ENCODE measurements around the gene NNT.
"Not testable (repeated sequence)": the region's sequence is repeated elsewhere in the genome, so short reads cannot be mapped to it uniquely, and the experiment has no call there.

NNT gene

DNA sequence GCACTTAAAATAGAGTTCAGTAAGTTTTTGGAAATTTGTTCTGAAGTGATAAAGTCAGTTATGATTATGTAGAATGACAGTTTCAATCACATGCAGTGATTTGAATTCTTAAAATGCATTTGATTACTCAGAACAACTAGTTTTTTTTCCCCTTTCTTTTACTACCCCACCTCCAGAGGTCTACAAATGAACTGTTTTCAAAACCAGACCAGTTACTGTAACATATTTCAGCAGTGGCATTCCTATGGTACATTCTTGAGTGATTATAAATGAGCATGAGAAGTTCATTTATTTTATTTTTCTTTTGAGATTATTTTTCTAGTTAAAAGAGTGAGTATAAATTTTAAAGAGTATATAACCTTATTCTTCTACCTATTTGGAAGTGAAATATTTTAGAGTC, 71.6 kb downstream of the NNT start:
- DNase-seq: no peak

GRCh38 chr5:43675357-43675756, 72.4 kb downstream of the NNT start:
- no peak for DNase-seq

DNA sequence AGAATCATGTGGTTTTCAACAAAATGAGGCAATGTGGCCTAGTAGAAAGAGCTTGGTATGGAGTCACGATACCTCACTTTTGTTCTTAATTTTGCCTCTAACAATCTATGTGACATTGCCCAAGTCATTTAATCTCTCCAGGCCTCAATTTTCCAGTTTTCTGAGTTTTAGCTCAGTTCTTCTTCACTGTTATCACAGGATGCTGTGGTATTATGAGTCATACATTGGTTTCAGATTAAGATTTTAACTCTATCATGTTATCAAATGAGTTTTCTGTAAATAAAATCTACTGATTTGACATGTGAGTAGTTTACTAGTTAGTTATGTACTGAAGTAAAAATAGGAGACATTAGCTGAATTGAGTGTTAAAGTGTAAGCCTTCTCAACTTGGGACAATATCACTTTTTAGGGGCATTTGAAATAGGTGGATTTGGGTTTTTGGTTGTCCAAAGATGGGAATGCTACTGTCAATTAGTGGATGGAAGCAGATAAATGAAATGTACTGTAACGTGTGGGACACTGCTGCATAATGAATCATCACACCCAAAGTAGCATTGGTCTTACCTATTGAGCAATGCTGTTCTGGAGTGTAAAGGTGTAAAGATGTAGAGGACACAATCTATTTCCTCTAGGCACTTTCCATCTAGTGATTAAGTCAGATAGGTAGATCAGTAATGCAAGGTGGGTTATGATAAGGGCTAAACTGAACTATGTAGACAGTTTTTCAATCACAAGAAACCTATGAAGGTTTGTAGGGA, 73.3 kb downstream of the NNT start:
- DNase-seq: no peak

DNA sequence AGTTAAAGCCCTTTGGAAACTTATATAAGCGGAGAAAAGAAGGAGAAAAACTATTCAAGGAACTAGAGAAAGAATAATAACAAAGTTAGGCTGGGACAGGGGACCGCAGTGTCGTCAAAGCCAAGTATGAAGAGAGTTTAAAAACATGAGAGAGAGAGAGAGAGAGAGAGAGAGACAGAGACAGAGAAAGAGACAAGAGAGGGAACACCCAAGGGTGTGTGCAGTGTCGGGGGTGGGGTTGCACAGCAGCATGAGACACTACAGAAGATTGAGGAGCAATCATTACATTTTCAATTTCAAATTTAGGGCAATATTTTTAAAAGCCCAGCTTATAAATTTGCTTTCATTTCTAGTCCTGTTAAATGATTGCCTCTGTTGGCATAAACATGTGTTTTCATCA, 74.3 kb downstream of the NNT start:
- no peak for DNase-seq

DNA sequence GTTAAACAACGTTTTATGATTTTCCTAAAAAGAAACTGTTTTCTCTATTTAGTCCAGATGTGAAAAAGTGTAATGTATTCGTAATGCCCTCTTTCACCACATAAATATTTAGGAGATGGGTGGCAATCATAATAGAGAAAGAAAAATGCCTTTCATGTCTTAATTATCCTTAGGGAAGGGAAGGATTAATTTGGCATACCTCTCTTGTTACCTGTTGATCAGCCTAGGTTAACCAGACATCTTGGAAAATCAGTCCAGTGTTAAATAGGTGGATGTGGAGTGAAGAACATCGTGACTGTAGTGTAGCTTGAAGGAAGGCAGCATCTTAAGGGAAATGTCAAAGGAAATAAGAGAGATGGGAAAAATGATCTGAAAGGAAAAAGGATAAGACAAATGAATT, 76.2 kb downstream of the NNT start:
- no peak for DNase-seq

DNA sequence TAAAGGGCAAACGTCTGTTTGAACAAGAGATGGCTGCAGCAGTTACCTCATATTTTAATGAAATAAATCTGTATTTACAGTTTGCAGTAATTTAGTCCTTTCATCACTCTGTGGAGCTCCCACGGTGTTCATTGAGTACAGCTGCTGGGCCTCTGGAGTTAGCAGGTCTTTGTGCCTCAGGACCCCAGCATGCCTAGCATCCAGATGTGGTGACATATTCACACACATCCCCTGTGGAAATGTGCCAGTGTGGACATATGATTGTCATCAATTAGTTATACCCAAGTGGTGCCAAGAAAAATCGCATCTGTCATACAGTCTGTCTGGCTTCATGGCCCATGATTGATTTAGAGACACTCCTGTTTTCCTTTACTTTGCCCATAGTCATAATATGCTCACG, 77.3 kb downstream of the NNT start:
- no peak for DNase-seq

- no peak for DNase-seq
Observed at GRCh38 chr5:43683884-43684471, 81.0 kb downstream of the NNT start.

DNA sequence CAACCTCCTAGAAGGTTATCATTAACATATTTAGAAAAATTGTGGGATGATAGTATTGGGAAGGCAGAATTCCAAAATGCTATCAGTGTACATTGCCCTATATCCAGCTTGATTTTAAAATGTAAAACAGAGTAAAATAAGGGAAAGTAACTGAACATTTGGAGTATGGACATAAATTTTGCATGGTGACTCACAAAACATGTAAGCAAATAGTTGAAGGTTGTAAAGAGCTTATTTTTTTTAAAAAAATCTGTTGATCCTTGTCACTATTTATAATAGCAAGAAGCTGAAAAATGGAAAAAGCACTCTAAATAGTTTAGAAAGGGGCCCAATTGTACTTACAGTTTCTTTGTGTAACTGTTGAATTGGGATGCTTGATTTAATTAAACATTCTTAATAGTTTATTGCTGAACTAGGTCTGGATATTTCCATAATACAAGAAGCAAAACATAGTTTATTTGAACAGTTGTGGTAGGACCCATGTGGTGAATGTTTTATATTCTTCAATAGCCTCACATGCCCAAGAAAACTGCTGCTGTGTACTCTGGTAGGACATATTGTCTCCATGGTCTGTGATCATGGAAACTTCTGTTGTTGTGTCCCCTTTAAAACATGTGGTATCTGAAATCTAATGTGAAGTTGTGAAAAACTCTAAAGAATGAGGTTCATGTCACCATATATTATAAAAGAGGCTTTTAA, 82.4 kb downstream of the NNT start:
- no peak for DNase-seq

GRCh38 chr5:43687275-43687674, 84.3 kb downstream of the NNT start:
- DNase-seq: no peak

DNA sequence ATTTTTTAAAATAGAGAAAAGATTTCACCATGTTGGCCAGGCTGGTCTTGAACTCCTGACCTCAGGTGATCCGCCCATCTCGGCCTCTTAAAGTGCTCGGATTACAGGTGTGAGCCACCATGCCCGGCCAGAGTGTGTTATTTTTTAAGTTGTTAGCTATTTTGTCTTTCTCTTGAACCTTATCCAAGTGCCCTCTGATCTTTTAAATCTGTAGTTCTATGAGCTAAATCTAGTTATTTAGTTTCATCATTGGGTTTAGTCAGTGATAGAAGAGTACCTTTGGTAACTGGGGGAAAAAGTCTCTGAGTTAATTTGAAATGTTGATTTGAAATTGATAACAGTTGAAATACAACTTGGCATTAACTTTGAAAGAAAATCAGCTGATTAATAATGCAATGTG, 88.3 kb downstream of the NNT start:
- DNase-seq: no peak

DNA sequence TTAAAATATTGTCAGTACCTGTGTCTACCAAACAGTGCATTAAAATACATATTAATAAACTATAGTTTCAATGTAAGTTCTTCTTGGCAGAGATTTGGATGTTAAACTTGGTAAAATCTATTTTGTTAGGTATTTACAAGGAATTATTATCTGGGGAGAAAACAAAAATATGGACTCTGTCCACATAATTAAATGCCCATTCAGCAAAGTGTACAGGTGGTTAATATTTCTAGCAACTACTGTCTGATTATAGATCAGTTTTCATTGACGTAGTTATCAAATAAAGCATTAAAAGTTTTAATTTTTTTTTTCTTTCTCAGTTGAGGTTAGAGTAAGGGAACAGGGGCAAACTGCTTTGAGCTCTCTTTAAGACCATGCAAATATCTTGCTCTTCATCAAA, 88.9 kb downstream of the NNT start:
- no peak for DNase-seq

- DNase-seq: no peak
Observed at GRCh38 chr5:43693411-43693810, 90.4 kb downstream of the NNT start.

GRCh38 chr5:43694027-43694426, 91.0 kb downstream of the NNT start:
- no peak for DNase-seq

- DNase-seq: not testable (repeated sequence)
Observed at GRCh38 chr5:43696444-43696843, 93.5 kb downstream of the NNT start.

DNA sequence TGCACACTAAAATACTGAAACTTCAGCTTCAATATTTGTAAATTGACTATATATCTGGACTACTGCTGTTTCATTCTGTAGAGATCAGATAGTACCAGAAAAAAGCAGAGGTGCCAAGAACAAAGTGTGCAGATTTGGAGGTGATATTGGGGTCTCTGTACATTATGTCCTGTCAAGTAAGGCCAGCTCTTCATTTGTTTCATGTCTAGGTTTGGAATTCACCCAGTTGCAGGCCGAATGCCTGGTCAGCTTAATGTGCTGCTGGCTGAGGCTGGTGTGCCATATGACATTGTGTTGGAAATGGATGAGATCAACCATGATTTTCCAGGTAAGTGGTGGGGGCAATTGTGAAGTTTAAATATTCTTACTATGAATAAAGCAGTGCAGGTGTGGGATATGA, 96.9 kb downstream of the NNT start:
- DNase-seq: no peak

DNA sequence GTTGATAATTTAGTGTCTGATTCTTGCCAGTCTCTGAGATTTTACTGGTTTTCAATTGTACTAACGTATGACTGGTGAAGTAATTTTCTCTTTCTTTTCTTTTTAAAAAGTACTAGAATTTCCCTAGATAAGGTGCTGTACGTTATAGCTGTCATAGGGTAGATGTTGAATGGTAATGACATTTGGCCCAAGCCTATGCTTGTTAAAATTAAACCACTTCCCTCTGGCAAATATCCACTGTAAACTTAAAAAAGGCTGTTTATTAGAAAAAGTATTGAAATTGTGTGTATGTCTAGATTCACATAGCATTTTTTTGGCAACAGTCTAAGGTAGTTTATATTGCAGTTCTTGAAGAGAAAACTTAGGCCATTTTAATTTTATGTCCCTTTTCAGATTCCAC, 97.6 kb downstream of the NNT start:
- no peak for DNase-seq

DNA sequence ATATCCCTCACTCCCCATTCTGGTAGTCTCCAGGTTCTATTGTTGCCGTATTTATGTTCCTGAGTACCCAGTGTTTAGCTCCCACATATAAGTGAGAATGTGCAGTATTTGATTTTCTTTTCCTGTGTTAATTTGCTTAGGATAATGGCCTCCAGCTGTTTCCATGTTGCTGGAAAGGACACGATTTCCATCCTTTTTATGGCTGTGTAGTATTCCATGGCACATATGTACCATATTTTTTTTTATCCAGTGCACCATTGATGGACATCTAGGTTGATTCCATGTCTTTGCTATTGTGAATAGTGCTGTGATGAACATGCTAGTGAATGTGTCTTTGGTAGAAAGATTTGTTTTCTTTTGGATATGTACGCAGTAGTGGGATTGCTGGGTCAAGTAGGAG, 98.2 kb downstream of the NNT start:
- no peak for DNase-seq

- no peak for DNase-seq
Observed at GRCh38 chr5:43702293-43702692, 99.3 kb downstream of the NNT start.

DNA sequence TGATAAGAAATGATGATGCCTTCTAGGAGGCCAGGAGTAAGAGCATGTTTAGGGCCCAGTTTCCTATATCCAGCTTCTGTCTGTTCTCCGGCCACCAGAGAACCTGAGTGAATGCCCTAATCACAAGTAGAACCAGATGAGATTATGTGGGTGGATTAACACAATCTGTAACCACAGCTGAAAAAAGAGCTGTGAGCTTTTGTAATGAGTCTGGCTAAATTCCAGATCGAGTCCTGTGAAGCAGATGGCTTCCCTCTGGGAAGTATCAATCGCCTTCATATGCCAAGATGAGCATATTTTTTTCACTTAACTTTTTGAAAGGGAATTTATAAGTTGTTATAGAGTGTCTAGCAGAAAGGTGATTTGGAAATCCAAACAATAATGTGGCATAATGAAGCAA, 99.8 kb downstream of the NNT start:
- no peak for DNase-seq

GRCh38 chr5:43704243-43704642, 101.3 kb downstream of the NNT start:
- no peak for DNase-seq

GRCh38 chr5:43706576-43706975, 103.6 kb downstream of the NNT start:
- DNase-seq: not testable (repeated sequence)

DNA sequence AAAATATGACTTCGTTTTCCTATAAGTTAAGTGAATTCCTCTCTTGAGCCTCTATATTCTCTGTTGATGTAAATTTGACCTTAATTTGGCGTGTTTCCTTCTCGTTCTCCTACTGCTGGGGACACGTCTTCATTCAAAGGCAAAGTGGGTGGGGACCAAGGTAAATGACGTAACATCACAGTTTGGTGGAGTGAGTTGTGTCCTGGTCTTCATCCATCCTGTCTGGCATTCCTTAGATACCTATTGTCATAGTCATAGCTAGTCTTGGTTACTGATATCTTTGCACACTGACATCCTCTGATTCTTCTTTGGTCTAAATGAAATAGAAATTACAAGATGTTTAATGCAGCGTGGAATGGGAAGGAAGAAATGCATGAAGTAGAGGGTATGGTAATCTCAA, 108.5 kb downstream of the NNT start:
- no peak for DNase-seq

GRCh38 chr5:43712081-43712480, 109.1 kb downstream of the NNT start:
- DNase-seq: no peak

DNA sequence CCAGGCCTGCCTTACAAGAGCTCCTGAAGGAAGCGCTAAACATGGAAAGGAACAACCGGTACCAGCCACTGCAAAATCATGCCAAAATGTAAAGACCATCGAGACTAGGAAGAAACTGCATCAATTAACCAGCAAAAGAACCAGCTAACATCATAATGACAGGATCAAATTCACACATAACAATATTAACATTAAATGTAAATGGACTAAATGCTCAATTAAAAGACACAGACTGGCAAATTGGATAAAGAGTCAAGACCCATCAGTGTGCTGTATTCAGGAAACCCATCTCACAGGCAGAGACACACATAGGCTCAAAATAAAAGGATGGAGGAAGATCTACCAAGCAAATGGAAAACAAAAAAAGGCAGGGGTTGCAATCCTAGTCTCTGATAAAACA, 116.8 kb downstream of the NNT start:
- not testable (repeated sequence) for DNase-seq

Measured in activated CD8-positive, alpha-beta memory T cell treated with anti-CD3 and anti-CD28 coated beads, Interleukin-2, amount 50 U/mL, for 4 hours (primary cell).